Nucleus accumbens (tissue), 56 donors: ENCODE data around the gene ITGB4.
A peak's percentile ranks its signal among the peaks of the same experiment; 100 is the strongest.

Experiments used
- DNase-seq, 56 donors: peaks; one replicate each; lab custom pipeline; 2025; lab: John Stamatoyannopoulos, UW

Gene ITGB4

DNA sequence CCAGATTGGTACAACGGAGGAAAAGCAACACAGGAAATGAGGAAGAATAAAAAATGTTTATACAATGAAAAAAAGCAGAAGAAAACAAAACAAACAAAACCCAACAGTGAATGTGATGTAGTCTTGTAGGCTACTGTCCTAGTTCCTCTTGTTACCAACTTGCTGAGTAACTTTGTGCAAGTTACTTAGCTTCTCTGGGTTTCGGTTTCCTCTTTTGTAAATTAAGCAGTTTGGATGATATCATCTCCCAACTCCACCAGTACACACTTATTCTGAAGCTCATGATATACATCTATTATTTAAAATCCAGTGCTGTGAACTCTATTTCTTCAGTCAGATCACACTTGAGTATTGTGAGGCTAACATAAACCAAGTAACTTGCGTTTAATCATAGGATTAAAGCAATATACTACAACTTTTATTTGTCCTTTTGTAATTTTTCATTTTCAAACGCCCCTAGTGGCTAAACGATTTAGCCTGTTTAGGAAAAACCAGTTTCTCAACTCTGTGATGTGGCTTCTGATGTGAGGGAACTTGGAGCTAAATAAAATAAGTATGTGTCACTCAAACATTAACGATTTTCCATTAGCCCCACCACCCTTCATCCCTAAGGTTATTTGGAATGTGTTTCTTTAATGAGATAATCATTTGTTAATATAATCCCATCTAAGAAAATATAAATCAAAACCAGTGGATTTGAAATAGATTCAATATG is 62.0 kb downstream of the ITGB4 start:
- DNase-seq = no peak

- DNase-seq = peak in 5 of 56 donors; percentile 39 to 71 (median 62)
Observed at GRCh38 chr17:75783803-75784472, 62.7 kb downstream of the ITGB4 start.

- DNase-seq = peak; percentile 91 to 100 (median 98)
Observed at GRCh38 chr17:75784473-75785015, 63.3 kb downstream of the ITGB4 start, which contains the start of gene UNK. Gene UNK (plus strand): TSS chr17:75784806. CDS start chr17:75784881, 75 bp downstream.

DNA sequence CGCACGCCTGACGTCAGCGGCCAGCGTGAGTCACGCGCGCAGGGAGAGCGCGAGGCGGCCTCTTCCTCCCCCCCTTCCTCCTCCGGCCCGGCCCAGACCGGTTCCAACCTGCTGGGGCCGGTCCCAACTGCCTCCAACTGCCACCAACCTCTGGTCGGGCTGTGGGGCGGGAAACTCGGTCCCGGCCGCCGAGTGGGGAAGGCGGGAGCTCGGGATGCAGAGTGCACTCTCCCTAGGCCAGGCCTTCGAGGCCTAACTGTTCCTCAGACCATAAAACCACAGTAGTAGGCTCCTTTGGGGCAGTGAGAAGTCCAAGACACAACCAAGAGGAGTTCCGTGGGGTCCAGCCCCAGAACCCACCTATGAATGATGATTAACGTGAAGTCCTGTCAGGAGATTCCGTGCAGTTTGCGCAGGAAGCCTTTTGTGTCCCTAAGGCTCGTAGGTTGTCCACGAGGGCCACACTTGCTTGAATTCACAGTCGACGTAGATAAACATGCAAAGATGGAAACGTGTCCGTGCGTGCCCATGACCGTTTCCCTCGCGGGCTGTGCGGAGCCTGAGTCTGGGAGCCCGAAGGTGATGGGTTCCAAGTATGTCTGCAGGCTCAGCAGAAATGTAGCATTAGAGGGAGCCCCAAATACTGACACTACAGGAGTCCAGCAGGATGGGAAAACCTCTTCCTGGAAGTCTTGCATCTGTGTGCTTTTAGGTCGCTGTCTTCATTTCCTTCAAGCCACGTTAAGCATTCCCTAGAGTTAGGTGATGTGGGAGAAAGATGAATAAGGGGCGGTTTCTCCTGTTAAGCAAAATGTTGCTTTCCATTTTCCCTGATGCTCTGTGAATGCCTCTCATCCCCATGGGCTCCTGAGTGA is 64.0 kb downstream of the ITGB4 start:
- DNase-seq = peak in 52 of 56 donors; percentile 63 to 99 (median 94)

- no peak for DNase-seq
Observed at GRCh38 chr17:75791254-75791653, 70.0 kb downstream of the ITGB4 start.

DNA sequence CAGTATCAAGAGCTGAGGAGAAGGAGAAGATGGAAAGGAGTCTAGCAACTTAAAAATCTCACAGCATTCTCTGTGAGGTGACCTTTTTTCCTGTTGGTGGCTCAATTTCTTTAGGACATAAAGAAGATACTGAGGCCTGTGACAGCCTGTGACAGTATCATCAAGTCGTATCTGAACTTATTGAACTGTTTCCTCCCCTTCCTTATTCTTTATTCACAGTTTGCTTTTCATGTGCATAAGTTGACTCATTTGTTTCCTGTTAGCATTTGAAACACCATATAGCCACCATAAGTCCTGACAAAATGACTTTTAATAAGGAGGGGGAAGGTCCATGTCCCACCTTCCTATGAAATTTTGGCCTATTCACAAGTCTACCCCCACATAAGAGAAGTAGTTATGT is 72.2 kb downstream of the ITGB4 start:
- DNase-seq = no peak

DNA sequence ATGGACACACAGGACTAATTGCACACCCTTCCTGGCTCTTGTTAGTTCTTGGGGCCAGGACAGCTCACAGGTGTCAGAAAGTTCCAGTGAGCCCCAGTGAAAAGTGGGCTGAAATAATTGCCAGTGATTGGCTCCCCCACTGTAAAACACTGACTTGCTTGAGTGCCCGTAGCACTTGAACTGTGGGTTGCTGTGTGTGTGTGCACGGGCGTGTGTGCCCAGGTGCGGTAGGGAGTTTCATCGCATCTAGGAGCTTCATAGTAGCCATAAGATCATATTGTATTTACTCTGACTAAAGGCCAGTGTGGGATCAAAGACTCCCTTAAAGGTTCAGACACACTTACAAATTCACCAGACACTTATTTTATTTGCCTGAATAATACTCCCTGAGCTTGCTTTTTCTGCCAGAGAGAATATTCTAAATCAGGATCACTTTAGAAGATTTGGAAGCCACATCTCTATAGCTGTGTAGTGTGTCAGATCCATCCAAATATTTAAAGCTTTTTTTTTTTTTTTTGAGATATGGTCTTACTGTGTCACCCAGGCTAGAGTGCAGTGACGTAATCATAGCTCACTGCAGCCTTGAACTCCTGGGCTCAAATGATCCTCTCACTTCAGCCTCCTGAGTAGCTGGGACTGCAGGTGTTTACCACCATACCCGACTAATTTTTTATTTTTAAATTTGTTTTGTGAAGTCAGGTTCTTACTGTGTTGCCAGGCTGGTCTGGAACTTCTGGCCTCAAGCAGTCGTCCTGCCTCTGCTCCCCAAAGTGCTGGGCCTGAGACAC is 74.8 kb downstream of the ITGB4 start:
- no peak for DNase-seq

DNA sequence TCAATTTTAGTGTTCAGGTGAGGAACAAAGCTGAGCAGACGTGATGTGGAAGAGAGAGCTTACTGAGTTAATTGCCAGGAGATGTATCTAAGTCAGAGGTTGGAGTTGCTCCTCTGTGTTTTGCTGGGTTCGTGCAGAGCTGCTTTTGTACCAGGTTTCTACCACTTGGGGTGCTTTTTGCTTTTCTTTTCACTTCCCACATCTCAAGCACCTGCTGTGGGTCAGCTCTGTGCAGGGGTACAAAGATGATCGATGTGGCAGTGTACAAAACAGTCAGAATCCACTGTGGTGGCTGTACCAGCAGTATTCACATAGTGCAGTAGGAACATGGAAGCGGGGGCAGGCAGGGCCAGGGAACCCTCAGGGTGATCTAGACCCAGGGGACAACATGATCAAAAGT is 78.1 kb downstream of the ITGB4 start:
- DNase-seq = no peak

- DNase-seq = no peak
Observed at GRCh38 chr17:75803883-75804282, 82.6 kb downstream of the ITGB4 start.

DNA sequence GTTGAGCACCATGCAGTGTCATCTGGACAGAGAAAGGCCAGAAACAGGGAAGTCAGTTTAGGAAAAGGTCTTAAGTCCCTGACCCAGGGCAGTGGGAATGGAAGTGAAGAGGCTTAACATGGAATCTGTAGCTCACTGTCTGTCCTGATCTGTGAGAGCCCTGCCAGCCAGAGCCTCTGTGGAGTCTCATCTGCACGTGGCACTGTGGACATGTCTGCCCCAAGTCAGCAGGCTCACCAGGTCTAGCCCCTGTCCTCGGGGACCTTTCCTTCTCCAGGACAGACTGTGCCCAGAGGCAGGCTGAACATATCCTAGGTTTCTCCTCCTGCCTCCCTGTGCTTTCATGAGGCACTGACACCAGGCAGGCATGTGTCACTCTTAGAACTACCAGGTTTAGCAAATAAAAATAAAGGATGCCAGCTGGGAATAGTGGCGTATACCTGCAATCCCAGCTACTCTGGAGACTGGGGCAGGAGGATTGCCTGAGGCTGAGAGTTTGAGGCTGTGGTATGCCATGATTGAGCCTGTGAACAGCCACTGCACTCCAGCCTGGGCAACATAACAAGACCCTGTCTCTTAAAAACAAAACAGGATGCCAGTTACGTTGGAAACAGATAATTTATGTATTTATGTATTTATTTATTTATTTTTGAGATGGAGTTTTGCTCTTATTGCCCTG is 85.7 kb downstream of the ITGB4 start:
- no peak for DNase-seq
